Erythroblast (primary cell): ENCODE results near the gene AFDN.

ENCODE experiments used
- GATA1 ChIP-seq: IDR thresholded peaks from 2 replicates; pipeline ENCODE4 v1.6.1; 2011; ENCODE audit warnings: low read depth, mild to moderate bottlenecking, control low read depth, low read length, moderate library complexity
- POLR2A ChIP-seq: IDR thresholded peaks from 2 replicates; pipeline ENCODE4 v1.6.1; 2011; ENCODE audit warnings: mild to moderate bottlenecking, low read length

DNA sequence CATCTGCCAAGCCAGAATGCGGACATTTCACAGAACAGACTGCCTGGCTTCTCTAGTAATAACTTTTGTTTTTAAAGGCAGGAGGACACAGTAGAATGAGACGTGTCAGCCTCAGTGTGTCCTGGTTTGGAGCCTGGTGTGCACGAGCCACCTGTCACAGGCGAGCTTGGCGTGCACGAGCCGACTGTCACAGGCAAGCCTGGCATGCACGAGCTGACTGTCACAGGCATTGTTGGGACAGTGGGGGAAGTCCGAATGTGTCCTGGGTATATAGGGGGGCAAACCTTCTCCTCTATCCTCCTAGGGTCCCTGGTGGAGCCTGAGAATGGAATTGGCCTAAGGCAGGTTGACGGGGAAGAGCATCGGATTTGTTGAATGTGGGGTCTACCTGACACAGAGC lies 178.2 kb downstream of the AFDN start:
- no peak for TF ChIP-seq POLR2A
- no peak for TF ChIP-seq GATA1
